Liver (tissue), 9 donors: ENCODE measurements around the gene RHOT2. TPM values are rescaled to one million over a fixed set of nuclear protein-coding genes. Genes with fewer than 3 reads are reported as not detected.

ENCODE experiments used
- DNase-seq: peaks from one replicate; pipeline ENCODE4 v3.0.0-alpha.2; 2017; ENCODE audit warnings: low spot score
- H3K27ac ChIP-seq, 2 donors: one replicate each; pipeline ENCODE4 v1.7.0; 2013; ENCODE audit warnings: inconsistent platforms in 2 of 2, low read length in 2 of 2, control low read depth in 1 of 2, low read depth in 1 of 2, mild to moderate bottlenecking in 1 of 2
- H3K27me3 ChIP-seq, 4 donors: one replicate each; pipeline versions ENCODE4 v1.6.1 to v1.7.0; 2013; ENCODE audit warnings: low read length in 3 of 4, inconsistent platforms in 1 of 4, mild to moderate bottlenecking in 1 of 4, moderate library complexity in 1 of 4; ENCODE audit not compliant: control insufficient read depth in 4 of 4, insufficient read depth in 4 of 4
- H3K36me3 ChIP-seq, 4 donors: one replicate each; pipeline versions ENCODE4 v1.6.1 to v1.7.0; 2013; ENCODE audit warnings: low read length in 3 of 4, mild to moderate bottlenecking in 3 of 4, low read depth in 1 of 4, moderate library complexity in 1 of 4; ENCODE audit not compliant: control insufficient read depth in 4 of 4, insufficient read depth in 3 of 4
- H3K4me1 ChIP-seq, 4 donors: one replicate each; pipeline versions ENCODE4 v1.6.1 to v1.7.0; 2013; ENCODE audit warnings: low read length in 3 of 4, mild to moderate bottlenecking in 3 of 4, moderate library complexity in 1 of 4; ENCODE audit not compliant: control insufficient read depth in 4 of 4, insufficient read depth in 4 of 4
- H3K4me3 ChIP-seq, 3 donors: one replicate each; pipeline versions ENCODE4 v1.6.1 to v1.7.0; 2013; ENCODE audit warnings: low read length in 3 of 3, control low read depth in 1 of 3, low read depth in 1 of 3, mild to moderate bottlenecking in 1 of 3
- H3K9ac ChIP-seq, 2 donors: one replicate each; pipeline ENCODE4 v1.7.0; 2013; ENCODE audit warnings: low read length in 2 of 2, mild to moderate bottlenecking in 2 of 2, moderate library complexity in 2 of 2, control low read depth in 1 of 2, low read depth in 1 of 2
- H3K9me3 ChIP-seq, 4 donors: one replicate each; pipeline versions ENCODE4 v1.6.1 to v1.7.0; 2013; ENCODE audit warnings: low read length in 3 of 4; ENCODE audit not compliant: control insufficient read depth in 4 of 4
- EGR1 ChIP-seq, 2 donors: IDR thresholded peaks; 2 replicates each; pipeline ENCODE4 v1.6.1; 2016 to 2018; ENCODE audit warnings: antibody characterized with exemption in 2 of 2, low read depth in 2 of 2
- FOXA1 ChIP-seq: IDR thresholded peaks from 2 replicates; pipeline ENCODE4 v1.6.1; 2016; ENCODE audit warnings: antibody characterized with exemption
- FOXA2 ChIP-seq: IDR thresholded peaks from 2 replicates; pipeline ENCODE4 v1.6.1; 2016; ENCODE audit warnings: antibody characterized with exemption
- HNF4A ChIP-seq, 2 donors: conservative IDR thresholded peaks; 2 replicates each; pipeline ENCODE4 v1.6.1; 2016; ENCODE audit warnings: antibody characterized with exemption in 2 of 2, mild to moderate bottlenecking in 2 of 2
- HNF4G ChIP-seq: IDR thresholded peaks from 2 replicates; pipeline ENCODE4 v1.6.1; 2016; ENCODE audit warnings: antibody characterized with exemption
- JUND ChIP-seq, 2 donors: IDR thresholded peaks; 2 replicates each; pipeline ENCODE4 v1.6.1; 2016; ENCODE audit warnings: antibody characterized with exemption in 2 of 2
- TAF1 ChIP-seq: conservative IDR thresholded peaks from 2 replicates; pipeline ENCODE4 v1.6.1; 2016; ENCODE audit warnings: antibody characterized with exemption, mild to moderate bottlenecking
- YY1 ChIP-seq: IDR thresholded peaks from 2 replicates; pipeline ENCODE4 v1.6.1; 2016; ENCODE audit warnings: antibody characterized with exemption, mild to moderate bottlenecking
- WGBS: extraction: QIAGEN DNeasy Blood & Tissue Kit; methylation state at CpG from one replicate; pipeline ENCODE4 v1.1.7; 2013; 5-methylcytosine and 5-hydroxymethylcytosine counted together
- polyA plus RNA-seq, 2 donors: library from polyadenylated mRNA; stranded (reverse) in 1 of 2; unstranded in 1 of 2; fragments of 200-250 nt in 1 of 2; fragments of >200 nt in 1 of 2; fragmentation: Nextera tagmentation in 1 of 2; extraction: Ambion mirVana in 1 of 2; gene quantifications; one replicate each; pipeline versions ENCODE4 v1.2.1 to v1.2.3, GENCODE V29; 2013 to 2015
- total RNA-seq, 2 donors: library from RNA; depleted of rRNA; stranded (reverse); fragments of >200 nt; gene quantifications; one replicate each; pipeline ENCODE4 v1.2.3, GENCODE V29; 2014
- TF ChIP-seq, protein P1 (sequence below): fragments of 150-350 bp; IDR thresholded peaks from 2 replicates; pipeline ENCODE4 v1.5.1; 2017; ENCODE audit warnings: improper control_type of control experiment, low read depth, low read length; ENCODE audit not compliant: missing input control
- TF ChIP-seq, protein P2 (sequence below): IDR thresholded peaks from 2 replicates; pipeline ENCODE4 v1.6.1; 2016; ENCODE audit warnings: antibody characterized with exemption, mild to moderate bottlenecking
- donor health status: healthy.
- donor health status: healthy.
- donor health status: healthy.
- donor health status: healthy.
- donor health status: healthy.

The RHOT2 gene
- total and polyA plus RNA-seq, 4 donors, result 20.8 to 37.9 (median 34.3) TPM

DNA sequence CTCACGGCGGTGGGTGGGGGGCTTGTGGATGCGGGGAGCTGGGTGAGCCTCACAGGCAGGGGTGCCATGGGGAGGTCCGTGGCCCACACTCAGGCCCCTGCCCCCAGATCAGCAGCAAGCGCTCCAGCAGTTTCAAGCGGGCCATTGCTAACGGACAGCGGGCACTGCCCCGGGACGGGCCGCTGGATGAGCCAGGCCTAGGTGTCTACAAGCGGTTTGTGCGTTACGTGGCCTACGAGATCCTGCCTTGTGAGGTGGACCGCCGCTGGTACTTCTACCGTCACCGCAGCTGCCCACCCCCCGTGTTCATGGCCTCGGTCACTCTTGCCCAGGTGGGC, 8.6 kb downstream of the RHOT2 start:
- no peak overlapping the region for H3K9ac ChIP-seq
- DNase-seq, result no peak
- WGBS, result 86% methylated on average over 21 of the region's 21 CpGs
- no peak overlapping the region for H3K4me3 ChIP-seq
- no peaks in the 10 kb centered on the region for H3K9me3 ChIP-seq
- H3K27me3 ChIP-seq, result no peaks in the 10 kb centered on the region
- peaks cover 13 to 37% (median 23%) of the 10 kb centered on the region in 4 donors for H3K4me1 ChIP-seq
- TF ChIP-seq JUND (IDR thresholded peaks at IDR 0.05) (no peak), HNF4G (no peak), HNF4A (conservative IDR thresholded peaks at IDR 0.05) (no peak)
- TF ChIP-seq, protein P1, sequence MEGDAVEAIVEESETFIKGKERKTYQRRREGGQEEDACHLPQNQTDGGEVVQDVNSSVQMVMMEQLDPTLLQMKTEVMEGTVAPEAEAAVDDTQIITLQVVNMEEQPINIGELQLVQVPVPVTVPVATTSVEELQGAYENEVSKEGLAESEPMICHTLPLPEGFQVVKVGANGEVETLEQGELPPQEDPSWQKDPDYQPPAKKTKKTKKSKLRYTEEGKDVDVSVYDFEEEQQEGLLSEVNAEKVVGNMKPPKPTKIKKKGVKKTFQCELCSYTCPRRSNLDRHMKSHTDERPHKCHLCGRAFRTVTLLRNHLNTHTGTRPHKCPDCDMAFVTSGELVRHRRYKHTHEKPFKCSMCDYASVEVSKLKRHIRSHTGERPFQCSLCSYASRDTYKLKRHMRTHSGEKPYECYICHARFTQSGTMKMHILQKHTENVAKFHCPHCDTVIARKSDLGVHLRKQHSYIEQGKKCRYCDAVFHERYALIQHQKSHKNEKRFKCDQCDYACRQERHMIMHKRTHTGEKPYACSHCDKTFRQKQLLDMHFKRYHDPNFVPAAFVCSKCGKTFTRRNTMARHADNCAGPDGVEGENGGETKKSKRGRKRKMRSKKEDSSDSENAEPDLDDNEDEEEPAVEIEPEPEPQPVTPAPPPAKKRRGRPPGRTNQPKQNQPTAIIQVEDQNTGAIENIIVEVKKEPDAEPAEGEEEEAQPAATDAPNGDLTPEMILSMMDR, result no peak
- H3K27ac ChIP-seq, result no peak overlapping the region
- peaks cover 6 to 22% (median 16%) of the 10 kb centered on the region in 4 donors for H3K36me3 ChIP-seq

DNA sequence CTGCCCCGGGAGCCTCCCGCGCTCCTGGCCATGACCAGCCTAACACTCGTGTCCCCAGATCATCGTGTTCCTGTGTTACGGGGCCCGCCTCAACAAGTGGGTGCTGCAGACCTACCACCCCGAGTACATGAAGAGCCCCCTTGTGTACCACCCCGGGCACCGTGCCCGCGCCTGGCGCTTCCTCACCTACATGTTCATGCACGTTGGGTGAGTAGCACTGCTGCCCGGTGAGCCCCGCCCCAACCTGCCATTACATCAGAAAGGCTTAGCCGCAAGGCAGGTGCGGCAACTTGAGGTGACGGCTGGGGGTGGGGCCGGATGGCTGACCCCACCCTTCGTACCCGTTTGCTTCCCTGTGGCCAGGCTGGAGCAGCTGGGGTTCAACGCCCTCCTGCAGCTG, 9.0 kb downstream of the RHOT2 start:
- Histone ChIP-seq H3K4me1 (peaks cover 16 to 41% (median 26%) of the 10 kb centered on the region in 4 donors), H3K27me3 (no peaks in the 10 kb centered on the region), H3K9ac (no peak overlapping the region), H3K27ac (no peak overlapping the region), H3K9me3 (no peaks in the 10 kb centered on the region), H3K4me3 (no peak overlapping the region), H3K36me3 (peaks cover 10 to 24% (median 16%) of the 10 kb centered on the region in 4 donors)
- TF ChIP-seq FOXA2 (no peak), HNF4A (conservative IDR thresholded peaks at IDR 0.05) (no peak), TAF1 (no peak), EGR1 (IDR thresholded peaks at IDR 0.05; ENCODE audit: low read depth in 2 of 2) (no peak), YY1 (no peak), JUND (IDR thresholded peaks at IDR 0.05) (no peak), FOXA1 (no peak)
- TF ChIP-seq, protein P2, sequence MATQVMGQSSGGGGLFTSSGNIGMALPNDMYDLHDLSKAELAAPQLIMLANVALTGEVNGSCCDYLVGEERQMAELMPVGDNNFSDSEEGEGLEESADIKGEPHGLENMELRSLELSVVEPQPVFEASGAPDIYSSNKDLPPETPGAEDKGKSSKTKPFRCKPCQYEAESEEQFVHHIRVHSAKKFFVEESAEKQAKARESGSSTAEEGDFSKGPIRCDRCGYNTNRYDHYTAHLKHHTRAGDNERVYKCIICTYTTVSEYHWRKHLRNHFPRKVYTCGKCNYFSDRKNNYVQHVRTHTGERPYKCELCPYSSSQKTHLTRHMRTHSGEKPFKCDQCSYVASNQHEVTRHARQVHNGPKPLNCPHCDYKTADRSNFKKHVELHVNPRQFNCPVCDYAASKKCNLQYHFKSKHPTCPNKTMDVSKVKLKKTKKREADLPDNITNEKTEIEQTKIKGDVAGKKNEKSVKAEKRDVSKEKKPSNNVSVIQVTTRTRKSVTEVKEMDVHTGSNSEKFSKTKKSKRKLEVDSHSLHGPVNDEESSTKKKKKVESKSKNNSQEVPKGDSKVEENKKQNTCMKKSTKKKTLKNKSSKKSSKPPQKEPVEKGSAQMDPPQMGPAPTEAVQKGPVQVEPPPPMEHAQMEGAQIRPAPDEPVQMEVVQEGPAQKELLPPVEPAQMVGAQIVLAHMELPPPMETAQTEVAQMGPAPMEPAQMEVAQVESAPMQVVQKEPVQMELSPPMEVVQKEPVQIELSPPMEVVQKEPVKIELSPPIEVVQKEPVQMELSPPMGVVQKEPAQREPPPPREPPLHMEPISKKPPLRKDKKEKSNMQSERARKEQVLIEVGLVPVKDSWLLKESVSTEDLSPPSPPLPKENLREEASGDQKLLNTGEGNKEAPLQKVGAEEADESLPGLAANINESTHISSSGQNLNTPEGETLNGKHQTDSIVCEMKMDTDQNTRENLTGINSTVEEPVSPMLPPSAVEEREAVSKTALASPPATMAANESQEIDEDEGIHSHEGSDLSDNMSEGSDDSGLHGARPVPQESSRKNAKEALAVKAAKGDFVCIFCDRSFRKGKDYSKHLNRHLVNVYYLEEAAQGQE, result no peak
- TF ChIP-seq, protein P1, result no peak
- 73% methylated on average over 23 of the region's 23 CpGs for WGBS
- DNase-seq, result no peak
